Measurements from ENCODE around the gene ACMSD.

ACMSD gene

DNA sequence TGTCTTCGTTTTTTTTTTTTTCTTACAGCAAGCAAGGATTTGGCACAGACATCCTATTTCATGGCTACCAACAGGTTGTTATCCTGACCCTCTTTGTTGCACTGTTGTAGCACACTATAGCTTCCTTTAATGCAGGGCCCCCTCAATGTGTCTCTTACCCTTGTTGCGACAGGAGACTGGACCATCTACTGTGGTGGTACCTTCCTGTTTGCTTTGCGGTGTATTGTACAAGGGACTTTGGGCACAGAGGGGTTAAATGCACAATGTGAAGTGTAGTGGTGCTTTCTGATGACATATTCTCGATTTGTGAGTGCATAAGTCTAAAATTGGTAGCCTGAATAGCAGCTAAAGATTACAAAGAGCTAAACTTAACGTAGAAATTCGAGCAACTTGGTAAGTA is 107.7 kb downstream of the ACMSD start:
- no peak for DNase-seq (ENCODE audit: low spot score)

DNA sequence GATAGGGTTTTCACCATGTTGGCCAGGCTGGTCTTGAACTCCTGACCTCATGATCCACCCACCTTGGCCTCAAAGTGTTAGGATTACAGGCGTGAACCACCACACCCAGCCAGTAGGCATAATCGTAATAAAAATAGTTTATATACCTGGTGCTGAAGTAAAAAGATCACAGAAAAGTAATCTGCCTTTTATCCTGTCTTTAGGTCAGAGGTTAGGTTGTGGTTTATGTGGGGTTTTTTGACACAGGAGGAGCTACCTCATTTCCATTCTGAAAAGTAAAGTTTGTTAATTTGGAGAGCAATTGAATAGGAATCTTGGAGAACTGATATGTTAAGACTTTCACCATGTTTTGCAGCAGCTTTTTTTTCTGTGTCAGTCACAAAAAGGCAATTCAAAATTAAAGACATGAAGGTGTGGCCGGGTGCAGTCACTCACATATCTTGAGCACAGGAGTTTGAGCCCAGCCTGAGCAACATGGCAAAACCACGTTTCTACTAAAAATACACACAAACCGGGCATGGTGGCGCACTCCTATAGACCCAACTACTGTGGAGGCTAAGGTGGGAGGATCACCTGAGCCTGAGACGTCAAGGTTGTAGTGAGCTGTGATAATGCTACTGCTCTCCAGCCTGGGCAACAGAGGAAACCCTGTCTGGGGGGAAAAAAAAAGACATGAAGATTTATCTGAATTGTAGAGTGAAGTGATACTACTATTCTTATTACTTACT is 111.7 kb downstream of the ACMSD start:
- no peak for DNase-seq (ENCODE audit: low spot score)

DNA sequence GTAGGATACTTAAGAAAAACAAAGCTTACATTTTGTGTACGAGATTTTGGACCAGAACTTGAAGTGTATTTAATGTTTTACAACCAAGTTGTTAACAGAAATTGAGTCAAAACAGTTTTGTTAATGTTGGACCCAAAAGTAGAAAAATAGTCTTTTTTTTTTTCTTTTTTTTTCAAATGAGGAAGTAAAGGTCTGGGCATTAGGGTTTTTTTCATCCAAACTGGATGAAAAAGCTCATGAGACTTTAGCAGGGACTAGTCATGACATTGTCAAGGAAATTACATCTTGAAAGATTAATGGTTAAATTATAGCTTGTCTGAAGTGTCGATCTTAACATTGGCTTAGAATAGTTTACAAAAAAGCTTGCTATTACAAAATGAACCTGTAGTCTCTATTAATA is 112.5 kb downstream of the ACMSD start:
- DNase-seq (ENCODE audit: low spot score), result no peak

Small RNA genes within 50 kb of the gene (small RNA-seq; reads per million reads assigned to genes)
- gene AC110620.1 (0 reads per million in 2 experiments), gene MIR5590 (0 reads per million in 2 experiments)

All from SK-N-DZ (cell line).